Stimulated activated memory B cell treated with anti-CD40 and anti-IgM and Interleukin-4, amounts not matched to agents 10 μg/mL and 1 μg/mL and 100 μg/mL, for 72 hours (primary cell): ENCODE data around the gene SLC2A9.
"Not testable (repeated sequence)": the region's sequence is repeated elsewhere in the genome, so short reads cannot be mapped to it uniquely, and the experiment has no call there.

Source experiments
- ATAC-seq: fragments of 150-1000 bp; cut with Tn5 transposase; 2 replicates; pipeline ENCODE4 v1.10.0; 2021
- H3K27ac Mint-ChIP-seq: one replicate; pipeline ENCODE4 v1.8.0; 2022; ENCODE audit warnings: mild to moderate bottlenecking, mixed read lengths
- H3K27me3 Mint-ChIP-seq: one replicate; pipeline ENCODE4 v1.8.0; 2022; ENCODE audit warnings: mixed read lengths
- H3K36me3 Mint-ChIP-seq: one replicate; pipeline ENCODE4 v1.8.0; 2022; ENCODE audit warnings: mixed read lengths
- H3K4me1 Mint-ChIP-seq: one replicate; pipeline ENCODE4 v1.8.0; 2022; ENCODE audit warnings: mixed read lengths
- H3K4me3 Mint-ChIP-seq: one replicate; pipeline ENCODE4 v1.8.0; 2022; ENCODE audit warnings: mild to moderate bottlenecking, moderate library complexity, mixed read lengths
- H3K9me3 Mint-ChIP-seq: one replicate; pipeline ENCODE4 v1.8.0; 2022; ENCODE audit warnings: mixed read lengths

The SLC2A9 gene

DNA sequence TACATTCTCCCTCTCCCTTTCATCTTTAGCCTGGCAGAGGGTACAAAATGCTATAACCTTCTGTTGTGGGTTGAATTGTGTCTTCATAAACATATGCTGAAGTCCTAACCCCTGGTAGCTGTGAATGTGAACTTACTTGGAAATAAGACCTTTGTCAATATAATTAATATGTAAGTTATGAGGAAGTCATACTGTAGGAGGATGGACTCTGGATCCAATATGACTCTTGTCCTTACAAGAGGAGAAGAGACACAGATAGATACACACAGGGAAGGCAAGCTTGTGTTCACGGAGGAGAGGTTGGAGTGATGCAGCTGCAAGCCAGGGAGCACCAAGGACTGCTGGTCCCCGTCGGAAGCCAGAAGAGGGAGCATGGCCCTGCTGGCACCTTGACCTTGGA is 94.7 kb downstream of the SLC2A9 start:
- Mint-ChIP-seq H3K27ac (no peak overlapping the region), H3K4me3 (no peak overlapping the region), H3K9me3 (no peaks in the 10 kb centered on the region), H3K4me1 (peaks cover 11% of the 10 kb centered on the region), H3K36me3 (no peaks in the 10 kb centered on the region), H3K27me3 (peaks cover 16% of the 10 kb centered on the region)
- no peak for ATAC-seq

DNA sequence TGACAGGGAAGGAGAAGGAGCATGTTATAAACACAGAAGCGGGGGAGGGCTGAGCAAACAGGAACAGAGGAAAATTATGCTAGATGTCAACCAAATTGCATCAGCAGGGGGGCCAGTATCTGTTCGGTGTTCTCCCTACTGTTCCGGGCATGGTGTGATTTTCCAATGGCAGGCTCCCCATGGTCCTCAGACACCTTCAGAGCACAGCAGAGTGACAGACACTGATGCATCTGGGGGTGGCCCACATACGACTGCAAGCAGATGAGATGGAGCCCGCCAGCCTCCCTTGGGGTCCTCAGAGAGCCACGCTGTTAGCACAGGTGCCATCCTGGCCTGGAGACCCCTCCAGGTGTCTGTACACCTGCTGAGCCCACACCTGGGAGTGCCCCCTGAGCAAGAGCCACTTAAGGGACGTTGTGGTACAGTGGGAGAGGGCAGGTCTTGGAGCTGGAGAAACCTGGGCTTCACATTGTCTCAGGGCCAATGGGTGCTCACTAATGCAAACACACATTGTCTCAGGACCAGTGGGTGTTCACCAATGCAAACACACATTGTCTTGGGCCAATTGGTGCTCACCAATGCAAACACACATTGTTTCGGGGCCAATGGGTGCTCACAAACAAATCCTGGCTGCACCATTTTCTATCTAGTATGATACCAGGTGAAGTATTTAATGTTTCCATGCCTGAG is 95.4 kb downstream of the SLC2A9 start:
- Mint-ChIP-seq H3K27ac (peak overlapping the region; percentile 25), H3K36me3 (no peaks in the 10 kb centered on the region), H3K4me1 (peaks cover 11% of the 10 kb centered on the region), H3K9me3 (no peaks in the 10 kb centered on the region), H3K4me3 (no peak overlapping the region), H3K27me3 (peaks cover 16% of the 10 kb centered on the region)
- no peak for ATAC-seq

DNA sequence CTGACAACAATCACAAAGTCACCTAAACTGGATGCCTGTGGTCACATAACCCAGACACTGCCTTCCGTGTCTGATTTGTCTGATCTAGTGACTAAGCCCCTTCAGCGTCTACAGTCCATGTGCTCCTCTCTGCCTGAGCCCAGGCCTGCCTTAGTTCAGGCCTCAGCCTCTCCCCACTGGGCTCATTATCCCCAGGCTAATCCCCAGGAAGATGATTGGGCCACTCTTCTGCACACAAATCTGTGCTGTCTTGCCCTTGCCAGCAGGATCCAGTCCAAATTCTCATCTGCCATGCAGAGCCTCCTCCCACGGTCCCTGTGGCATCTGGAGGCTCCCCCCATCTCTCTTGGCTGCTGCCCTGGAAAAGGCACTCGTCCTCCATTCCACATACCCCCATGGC is 96.5 kb downstream of the SLC2A9 start:
- no peak for ATAC-seq
- H3K4me1 Mint-ChIP-seq, result peaks cover 11% of the 10 kb centered on the region
- H3K27me3 Mint-ChIP-seq, result peaks cover 16% of the 10 kb centered on the region
- no peaks in the 10 kb centered on the region for H3K36me3 Mint-ChIP-seq
- no peaks in the 10 kb centered on the region for H3K9me3 Mint-ChIP-seq
- H3K27ac Mint-ChIP-seq, result no peak overlapping the region
- H3K4me3 Mint-ChIP-seq, result no peak overlapping the region

DNA sequence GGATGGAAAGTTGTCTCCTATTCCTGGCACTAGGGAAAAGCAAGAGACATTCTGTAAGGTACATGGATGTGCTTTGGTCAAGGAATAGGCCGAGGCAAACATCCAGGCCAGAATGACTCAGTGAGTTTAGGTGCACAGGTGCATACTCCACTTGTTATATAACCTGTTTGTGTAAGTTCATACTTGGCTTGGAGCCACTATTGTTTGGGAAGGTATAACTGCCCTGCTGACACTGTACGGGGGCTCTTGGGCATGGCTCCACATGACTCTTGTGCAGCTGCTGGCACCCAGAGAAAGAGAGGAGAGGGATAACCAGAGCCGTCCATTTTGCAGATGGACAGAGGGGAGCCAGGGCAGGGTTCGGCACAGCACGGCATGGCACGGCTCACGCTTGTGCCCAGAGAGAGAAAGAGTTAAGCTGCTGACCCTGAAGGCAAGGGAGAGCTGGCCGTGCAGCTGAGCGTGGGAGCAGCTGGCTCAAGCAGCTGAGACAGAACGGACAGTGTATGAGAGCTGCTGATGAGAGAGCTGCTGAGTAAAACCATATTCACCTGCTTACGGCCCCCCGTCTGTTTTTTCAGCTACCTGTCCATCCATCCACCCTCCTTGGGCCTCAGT is 98.0 kb downstream of the SLC2A9 start:
- Mint-ChIP-seq H3K4me1 (peaks cover 11% of the 10 kb centered on the region), H3K27ac (no peak overlapping the region), H3K36me3 (no peaks in the 10 kb centered on the region)

DNA sequence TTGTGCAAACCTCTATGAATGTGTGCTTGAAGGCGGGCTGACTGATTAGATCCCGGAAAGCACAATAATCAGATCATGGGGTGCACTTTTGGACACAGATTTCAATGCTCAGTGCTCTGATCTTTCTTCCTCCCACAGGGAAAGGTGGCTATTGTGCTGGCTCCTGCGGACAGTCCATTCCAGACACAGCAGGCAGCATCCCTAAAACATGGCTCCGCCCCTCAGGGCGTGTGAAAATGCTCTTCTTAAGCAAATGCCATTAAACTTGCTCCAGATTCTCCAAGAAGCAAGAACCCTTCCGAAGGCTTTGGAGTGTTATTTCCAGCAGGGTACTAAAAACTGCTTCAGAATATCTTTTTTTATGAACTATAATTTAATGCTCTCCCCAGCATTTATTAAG is 100.0 kb downstream of the SLC2A9 start:
- H3K36me3 Mint-ChIP-seq, result no peaks in the 10 kb centered on the region
- no peaks in the 10 kb centered on the region for H3K9me3 Mint-ChIP-seq
- H3K27me3 Mint-ChIP-seq, result peaks cover 16% of the 10 kb centered on the region
- ATAC-seq, result no peak
- H3K4me3 Mint-ChIP-seq, result no peak overlapping the region
- no peak overlapping the region for H3K27ac Mint-ChIP-seq
- H3K4me1 Mint-ChIP-seq, result peaks cover 11% of the 10 kb centered on the region

More for the DNA sequence above, 98.0 kb downstream of the SLC2A9 start:
- Mint-ChIP-seq H3K27me3 (peaks cover 16% of the 10 kb centered on the region), H3K4me3 (no peak overlapping the region), H3K9me3 (no peaks in the 10 kb centered on the region)
- ATAC-seq, result no peak

DNA sequence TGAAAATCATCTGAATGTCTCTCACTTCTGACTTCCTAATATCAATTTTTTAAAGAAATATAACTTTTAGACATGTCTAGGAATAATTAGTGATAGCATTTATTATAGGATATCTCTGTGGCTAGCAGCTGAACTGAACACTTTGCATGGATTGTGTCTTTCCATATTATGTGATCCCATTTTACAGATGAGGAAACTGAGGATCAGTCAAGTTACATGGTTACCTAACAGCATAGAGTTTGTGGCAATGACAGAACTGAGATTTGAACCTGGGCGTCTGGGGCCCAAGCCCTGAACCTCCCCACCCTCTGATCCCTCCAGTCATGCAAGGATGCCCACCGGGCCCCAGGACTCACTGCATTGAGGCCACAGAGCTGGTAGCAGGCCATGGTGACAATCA is 101.3 kb downstream of the SLC2A9 start:
- H3K4me3 Mint-ChIP-seq, result no peak overlapping the region
- ATAC-seq, result no peak
- no peaks in the 10 kb centered on the region for H3K36me3 Mint-ChIP-seq
- peaks cover 10% of the 10 kb centered on the region for H3K27me3 Mint-ChIP-seq
- no peak overlapping the region for H3K27ac Mint-ChIP-seq
- peaks cover 8% of the 10 kb centered on the region for H3K4me1 Mint-ChIP-seq
- no peaks in the 10 kb centered on the region for H3K9me3 Mint-ChIP-seq

DNA sequence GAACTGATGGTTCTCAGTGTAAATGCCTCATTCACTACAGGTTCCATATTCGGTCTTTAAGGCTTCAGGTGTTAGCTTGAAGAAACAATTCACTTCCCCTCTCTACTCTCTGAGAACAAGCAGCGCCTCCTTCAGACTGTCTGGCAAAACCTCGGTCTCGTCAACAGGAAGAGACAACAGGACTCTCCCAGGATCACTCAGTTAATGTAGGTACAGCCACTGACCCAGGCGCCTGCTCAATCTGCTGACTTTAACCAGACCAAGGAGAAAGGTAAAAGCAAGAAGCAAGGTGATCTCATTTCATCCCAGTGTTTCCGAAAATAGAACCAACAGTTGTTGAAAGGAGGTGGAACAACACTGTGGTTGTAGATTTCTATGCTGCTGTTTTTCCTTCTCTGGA is 102.2 kb downstream of the SLC2A9 start:
- Mint-ChIP-seq H3K36me3 (no peaks in the 10 kb centered on the region), H3K4me3 (no peak overlapping the region), H3K27ac (no peak overlapping the region), H3K9me3 (no peaks in the 10 kb centered on the region), H3K4me1 (no peaks in the 10 kb centered on the region), H3K27me3 (peaks cover under 1% of the 10 kb centered on the region)
- ATAC-seq, result no peak

DNA sequence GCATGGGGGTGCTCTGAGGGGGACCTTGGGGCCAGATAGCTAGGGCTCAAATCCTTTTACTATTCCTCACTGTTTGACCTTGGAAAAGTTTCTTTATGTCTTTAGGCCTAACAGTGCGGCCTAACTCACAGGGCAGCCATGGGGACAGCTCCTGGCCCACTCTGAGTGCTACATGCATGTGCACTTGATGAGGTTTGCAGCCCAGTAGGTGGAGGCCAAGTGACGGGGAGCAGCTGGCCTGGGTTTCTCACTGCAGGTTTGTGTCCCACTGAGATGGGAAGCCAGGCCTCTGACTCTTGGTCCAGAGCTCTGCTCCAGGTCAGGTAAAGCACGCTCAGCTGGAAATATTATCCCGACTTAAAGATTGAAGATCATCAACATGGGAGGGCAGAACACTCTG is 102.8 kb downstream of the SLC2A9 start:
- no peaks in the 10 kb centered on the region for H3K36me3 Mint-ChIP-seq
- no peaks in the 10 kb centered on the region for H3K9me3 Mint-ChIP-seq
- H3K27me3 Mint-ChIP-seq, result no peaks in the 10 kb centered on the region
- H3K27ac Mint-ChIP-seq, result no peak overlapping the region
- ATAC-seq, result no peak
- H3K4me1 Mint-ChIP-seq, result no peaks in the 10 kb centered on the region
- no peak overlapping the region for H3K4me3 Mint-ChIP-seq

DNA sequence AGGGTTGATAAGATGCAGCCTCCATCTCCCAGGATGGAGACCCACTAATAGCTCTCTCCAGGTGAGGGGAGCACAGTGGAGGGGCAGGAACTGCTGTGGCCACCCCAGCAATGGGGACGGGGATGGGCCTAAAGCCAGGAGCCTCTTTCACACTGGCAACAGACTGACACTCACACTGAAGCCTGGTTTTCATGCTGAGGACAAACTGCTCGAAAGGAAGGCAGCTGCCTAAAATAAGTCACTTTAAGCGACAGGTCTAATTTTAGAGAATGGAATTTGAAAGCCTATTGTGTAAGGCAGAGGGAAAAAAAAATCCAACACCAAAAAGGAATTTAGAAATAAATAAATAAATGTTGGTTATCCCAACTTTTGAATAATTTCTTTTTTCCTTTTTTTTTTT is 104.4 kb downstream of the SLC2A9 start:
- H3K4me3 Mint-ChIP-seq, result no peak overlapping the region

DNA sequence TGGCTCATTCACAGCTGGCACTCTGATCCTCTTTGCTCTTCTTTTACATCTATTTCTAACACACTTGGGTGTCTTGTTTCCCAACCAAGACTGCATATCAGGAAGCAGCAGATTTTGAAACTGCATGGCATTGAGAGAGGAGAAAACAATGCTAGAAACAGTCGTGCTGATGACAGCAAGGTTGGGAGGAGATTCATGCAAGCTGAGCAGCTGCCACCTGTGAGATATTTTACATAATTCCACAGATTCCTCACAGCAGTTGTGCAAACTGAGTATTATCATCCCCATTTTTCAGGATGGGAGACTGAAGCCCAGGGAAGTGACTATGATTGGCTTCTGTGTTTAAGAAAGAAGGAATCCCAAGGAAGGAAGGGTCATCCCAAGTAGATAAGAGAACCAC is 105.0 kb downstream of the SLC2A9 start:
- Mint-ChIP-seq H3K9me3 (no peaks in the 10 kb centered on the region), H3K36me3 (no peaks in the 10 kb centered on the region), H3K27ac (no peak overlapping the region), H3K4me1 (no peaks in the 10 kb centered on the region), H3K4me3 (no peak overlapping the region), H3K27me3 (no peaks in the 10 kb centered on the region)
- no peak for ATAC-seq

More for the DNA sequence above, 104.4 kb downstream of the SLC2A9 start:
- no peak for ATAC-seq
- H3K36me3 Mint-ChIP-seq, result no peaks in the 10 kb centered on the region
- no peaks in the 10 kb centered on the region for H3K4me1 Mint-ChIP-seq
- H3K27me3 Mint-ChIP-seq, result no peaks in the 10 kb centered on the region
- no peaks in the 10 kb centered on the region for H3K9me3 Mint-ChIP-seq
- no peak overlapping the region for H3K27ac Mint-ChIP-seq

DNA sequence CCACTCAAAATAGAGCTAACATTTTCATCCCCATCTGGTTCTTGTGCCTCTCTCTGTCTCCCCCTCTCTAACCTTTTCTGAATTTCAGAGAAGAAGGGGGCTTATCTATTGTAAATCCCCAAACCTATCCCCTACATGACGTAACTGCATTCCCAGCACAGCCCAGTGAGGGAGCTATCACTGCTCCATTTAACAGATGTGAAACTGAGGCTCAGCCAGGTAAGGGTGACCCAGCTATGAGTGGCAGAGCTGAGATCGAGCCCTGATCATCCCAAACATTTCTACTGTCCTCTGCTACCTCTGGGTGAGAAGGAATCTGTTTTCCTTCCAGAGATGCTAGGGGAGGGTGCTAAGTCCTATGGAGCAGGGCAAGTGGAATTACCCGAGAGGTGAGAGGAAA is 107.5 kb downstream of the SLC2A9 start:
- H3K36me3 Mint-ChIP-seq, result no peaks in the 10 kb centered on the region
- no peak for ATAC-seq
- no peak overlapping the region for H3K4me3 Mint-ChIP-seq
- H3K4me1 Mint-ChIP-seq, result no peaks in the 10 kb centered on the region
- H3K27me3 Mint-ChIP-seq, result no peaks in the 10 kb centered on the region
- H3K9me3 Mint-ChIP-seq, result peaks cover 2% of the 10 kb centered on the region
- no peak overlapping the region for H3K27ac Mint-ChIP-seq

DNA sequence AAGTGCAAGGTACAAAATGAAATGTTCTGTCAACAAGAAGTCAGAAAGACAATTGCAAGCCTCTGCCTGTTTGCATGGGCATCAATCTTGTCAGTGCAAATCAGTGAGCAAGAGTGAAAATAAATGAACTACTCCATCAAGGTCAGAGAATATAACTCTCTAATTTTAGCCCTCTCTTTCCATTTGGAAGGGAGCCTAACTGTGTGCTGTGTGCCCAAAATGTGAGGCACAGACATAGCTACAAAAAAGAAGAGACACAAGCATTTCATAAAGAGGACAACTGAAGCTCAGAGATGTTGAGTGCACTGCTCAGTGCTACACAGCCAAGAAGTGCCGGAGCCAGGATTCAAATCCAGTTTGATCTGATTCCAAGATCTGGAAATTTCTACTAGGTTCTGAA is 114.3 kb downstream of the SLC2A9 start:
- peaks cover 3% of the 10 kb centered on the region for H3K9me3 Mint-ChIP-seq
- H3K4me3 Mint-ChIP-seq, result no peak overlapping the region
- no peaks in the 10 kb centered on the region for H3K36me3 Mint-ChIP-seq
- no peak overlapping the region for H3K27ac Mint-ChIP-seq
- H3K27me3 Mint-ChIP-seq, result no peaks in the 10 kb centered on the region
- ATAC-seq, result no peak
- H3K4me1 Mint-ChIP-seq, result no peaks in the 10 kb centered on the region

DNA sequence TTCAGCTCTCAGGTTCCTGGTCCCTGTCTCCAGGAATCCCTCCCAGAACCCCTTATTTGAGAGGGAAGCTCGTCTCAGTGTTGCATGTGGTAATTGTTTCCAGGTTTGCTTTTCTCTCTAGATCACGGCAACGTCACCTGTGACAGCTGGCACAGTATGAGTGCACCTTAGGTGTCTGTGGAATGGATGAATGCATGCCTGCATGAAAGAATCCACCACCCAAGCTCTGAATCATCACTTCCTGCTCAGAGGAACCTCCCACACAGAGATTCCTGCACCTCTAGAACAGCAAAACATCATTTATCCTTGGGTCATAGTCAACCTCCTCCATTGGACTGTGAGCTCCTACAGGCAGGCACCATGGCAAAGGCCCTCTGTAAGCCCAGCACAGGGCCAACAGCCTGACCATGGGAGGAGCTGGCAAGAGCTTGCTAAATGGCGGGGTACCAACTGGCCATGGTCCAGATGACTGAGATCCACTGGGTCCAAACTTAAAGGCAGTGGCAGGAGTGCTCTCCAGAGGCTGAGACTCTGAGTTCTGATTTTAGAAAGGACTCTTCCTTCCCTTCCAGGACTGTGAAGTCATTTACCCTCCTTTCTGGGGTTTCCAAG is 116.2 kb downstream of the SLC2A9 start:
- no peaks in the 10 kb centered on the region for H3K36me3 Mint-ChIP-seq
- H3K4me1 Mint-ChIP-seq, result no peaks in the 10 kb centered on the region
- ATAC-seq, result no peak
- peaks cover 3% of the 10 kb centered on the region for H3K9me3 Mint-ChIP-seq
- H3K4me3 Mint-ChIP-seq, result no peak overlapping the region
- H3K27me3 Mint-ChIP-seq, result peaks cover 3% of the 10 kb centered on the region
- H3K27ac Mint-ChIP-seq, result no peak overlapping the region

DNA sequence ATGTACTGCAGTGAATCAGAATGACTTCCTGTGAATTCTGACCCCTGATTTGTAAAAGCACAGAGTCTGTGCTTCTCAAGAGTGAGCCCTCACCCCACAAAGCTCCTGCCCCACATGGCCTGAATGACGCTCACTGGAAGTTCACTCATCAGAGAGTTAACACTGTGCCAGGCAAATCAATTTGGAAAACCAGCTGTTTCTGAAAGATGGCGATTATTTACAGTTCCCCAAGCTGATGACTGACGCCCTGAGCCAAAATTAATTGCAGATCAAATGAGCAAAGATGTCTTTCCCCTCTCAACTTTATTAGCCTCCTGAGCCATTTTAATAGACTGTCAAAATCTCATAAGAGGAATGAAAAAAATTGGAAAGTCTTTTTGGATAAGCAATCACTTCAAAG is 118.0 kb downstream of the SLC2A9 start:
- H3K36me3 Mint-ChIP-seq, result no peaks in the 10 kb centered on the region
- no peak for ATAC-seq
- H3K4me1 Mint-ChIP-seq, result no peaks in the 10 kb centered on the region
- no peaks in the 10 kb centered on the region for H3K9me3 Mint-ChIP-seq
- H3K27ac Mint-ChIP-seq, result no peak overlapping the region
- no peak overlapping the region for H3K4me3 Mint-ChIP-seq
- H3K27me3 Mint-ChIP-seq, result peaks cover 8% of the 10 kb centered on the region

DNA sequence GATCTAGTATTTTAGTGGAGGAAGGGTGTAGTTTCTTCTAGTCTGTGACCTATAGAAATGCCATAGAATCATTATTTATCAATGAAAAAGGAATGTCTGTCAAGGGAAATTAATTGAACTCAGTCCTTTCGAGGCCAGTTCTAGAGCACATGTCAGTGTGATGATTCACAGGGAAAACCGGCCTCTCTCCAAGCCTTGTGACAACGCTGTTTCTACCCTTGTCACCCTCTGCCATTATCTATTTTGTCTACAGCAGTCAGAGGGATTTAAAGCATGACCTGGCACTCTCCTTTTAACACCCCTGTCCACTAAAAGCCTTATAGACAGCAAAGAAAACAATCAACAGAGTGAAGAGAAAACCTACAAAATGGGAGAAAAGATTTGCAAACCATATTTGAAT is 120.0 kb downstream of the SLC2A9 start:
- Mint-ChIP-seq H3K36me3 (no peaks in the 10 kb centered on the region), H3K4me3 (no peak overlapping the region), H3K27ac (no peak overlapping the region), H3K9me3 (no peaks in the 10 kb centered on the region), H3K4me1 (no peaks in the 10 kb centered on the region), H3K27me3 (peaks cover 8% of the 10 kb centered on the region)
- ATAC-seq, result no peak

DNA sequence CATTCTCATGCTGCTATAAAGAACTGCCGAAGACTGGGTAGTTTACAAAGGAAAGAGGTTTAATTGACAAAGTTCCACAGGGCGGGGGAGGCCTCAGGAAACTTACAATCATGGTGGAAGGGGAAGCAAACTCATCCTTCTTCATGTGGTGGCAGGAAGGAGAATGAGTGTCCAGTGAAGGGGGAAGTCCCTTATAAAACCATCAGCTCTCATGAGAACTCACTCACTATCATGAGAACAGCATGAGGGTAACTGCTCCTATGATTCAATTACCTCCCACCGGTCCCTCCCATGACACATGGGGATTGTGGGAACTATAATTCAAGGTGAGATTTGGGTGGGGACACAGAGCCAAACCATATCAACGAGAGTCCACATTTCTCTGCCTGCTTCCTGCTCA is 120.7 kb downstream of the SLC2A9 start:
- H3K4me3 Mint-ChIP-seq, H3K27ac Mint-ChIP-seq, ATAC-seq, H3K4me1 Mint-ChIP-seq, H3K27me3 Mint-ChIP-seq, H3K9me3 Mint-ChIP-seq, H3K36me3 Mint-ChIP-seq: not testable (repeated sequence)
